AG09309 (cell line): ENCODE results near the gene GNG13.

Experiments
- DNase-seq: peaks from one replicate; pipeline ENCODE4 v3.0.0-alpha.2; 2010; ENCODE audit warnings: low read depth
- H3K4me3 ChIP-seq: 2 replicates; pipeline ENCODE4 v1.5.1; 2011; ENCODE audit warnings: mild to moderate bottlenecking, low read depth, low read length, moderate library complexity; ENCODE audit not compliant: control insufficient read depth
- TF ChIP-seq, protein P1 (sequence below): IDR thresholded peaks from 2 replicates; pipeline ENCODE4 v1.5.1; 2011; ENCODE audit warnings: mild to moderate bottlenecking, low read depth, low read length, inconsistent platforms; ENCODE audit not compliant: insufficient read depth, control insufficient read depth; ENCODE audit errors: missing control alignments

The GNG13 gene

GRCh38 chr16:844638-845350 is 44.3 kb upstream of the GNG13 start:
- no peak for DNase-seq
- TF ChIP-seq, protein P1, sequence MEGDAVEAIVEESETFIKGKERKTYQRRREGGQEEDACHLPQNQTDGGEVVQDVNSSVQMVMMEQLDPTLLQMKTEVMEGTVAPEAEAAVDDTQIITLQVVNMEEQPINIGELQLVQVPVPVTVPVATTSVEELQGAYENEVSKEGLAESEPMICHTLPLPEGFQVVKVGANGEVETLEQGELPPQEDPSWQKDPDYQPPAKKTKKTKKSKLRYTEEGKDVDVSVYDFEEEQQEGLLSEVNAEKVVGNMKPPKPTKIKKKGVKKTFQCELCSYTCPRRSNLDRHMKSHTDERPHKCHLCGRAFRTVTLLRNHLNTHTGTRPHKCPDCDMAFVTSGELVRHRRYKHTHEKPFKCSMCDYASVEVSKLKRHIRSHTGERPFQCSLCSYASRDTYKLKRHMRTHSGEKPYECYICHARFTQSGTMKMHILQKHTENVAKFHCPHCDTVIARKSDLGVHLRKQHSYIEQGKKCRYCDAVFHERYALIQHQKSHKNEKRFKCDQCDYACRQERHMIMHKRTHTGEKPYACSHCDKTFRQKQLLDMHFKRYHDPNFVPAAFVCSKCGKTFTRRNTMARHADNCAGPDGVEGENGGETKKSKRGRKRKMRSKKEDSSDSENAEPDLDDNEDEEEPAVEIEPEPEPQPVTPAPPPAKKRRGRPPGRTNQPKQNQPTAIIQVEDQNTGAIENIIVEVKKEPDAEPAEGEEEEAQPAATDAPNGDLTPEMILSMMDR = no peak
- no peak overlapping the region for H3K4me3 ChIP-seq

GRCh38 chr16:843771-844170 is 43.2 kb upstream of the GNG13 start:
- H3K4me3 ChIP-seq = no peak overlapping the region
- no peak for DNase-seq
- TF ChIP-seq, protein P1 = no peak

DNA sequence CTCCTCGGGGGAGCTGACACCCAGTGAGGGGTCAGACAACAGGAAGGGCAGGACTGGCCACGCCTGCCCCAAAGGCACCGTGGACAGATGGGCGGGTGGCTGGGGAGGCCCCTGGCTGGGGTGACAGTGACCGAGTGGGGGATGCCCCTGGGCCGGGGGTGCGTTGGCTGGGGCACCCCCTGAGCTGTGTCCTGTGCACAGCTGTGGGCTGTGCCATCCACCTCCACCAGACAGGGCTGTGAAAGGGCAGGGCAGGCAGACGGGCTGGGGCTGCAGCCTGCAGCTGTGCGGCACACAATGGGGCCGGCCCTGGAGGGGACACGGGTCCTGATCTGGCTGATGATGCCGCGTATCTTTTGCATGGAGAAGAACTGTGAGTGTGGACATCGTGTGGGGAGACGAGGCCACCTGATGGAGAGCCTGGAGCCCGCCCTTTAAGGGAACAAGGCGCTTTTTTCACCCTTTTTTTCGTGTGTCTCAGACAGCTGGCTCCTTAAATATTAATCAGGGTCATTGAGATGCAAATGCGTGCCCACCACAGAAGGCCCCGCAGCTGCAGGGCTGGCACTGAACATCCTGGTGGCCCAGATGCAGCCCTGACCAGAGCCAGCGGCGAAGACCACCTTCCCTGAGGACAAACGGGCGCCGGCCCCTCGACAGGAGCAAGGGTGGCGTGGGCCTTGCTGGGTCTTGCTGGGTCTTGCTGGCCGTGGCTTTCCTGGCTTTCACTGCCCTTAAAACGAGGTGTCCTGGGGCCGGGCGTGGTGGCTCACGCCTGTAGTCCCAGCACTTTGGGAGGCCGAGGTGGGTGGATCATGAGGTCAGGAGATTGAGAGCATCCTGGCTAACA is 42.4 kb upstream of the GNG13 start:
- no peak overlapping the region for H3K4me3 ChIP-seq
- DNase-seq = no peak
- TF ChIP-seq, protein P1 = no peak

DNA sequence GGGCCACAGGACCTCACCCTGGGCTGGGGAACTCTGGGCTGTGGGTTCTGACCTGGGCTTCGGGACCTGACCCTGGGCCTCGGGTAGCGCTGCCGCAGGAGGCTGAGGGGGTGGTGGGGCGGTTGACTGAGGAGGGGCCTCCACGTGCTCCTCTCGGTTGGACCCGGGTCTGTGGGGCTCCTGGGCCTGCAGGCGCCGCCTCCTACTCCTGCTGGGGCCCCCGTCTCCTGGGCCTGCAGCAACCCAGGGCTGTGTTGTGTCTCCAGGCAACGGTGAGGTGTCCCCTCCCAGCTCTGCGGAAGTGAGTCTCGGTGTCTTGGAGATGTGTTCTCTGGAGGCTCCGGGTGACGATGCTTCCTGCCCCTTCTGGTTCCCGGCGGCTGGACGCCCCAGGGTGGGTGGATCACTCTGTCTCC is 41.5 kb upstream of the GNG13 start:
- no peak for DNase-seq
- no peak overlapping the region for H3K4me3 ChIP-seq
- TF ChIP-seq, protein P1 = no peak

GRCh38 chr16:841455-842060 is 41.0 kb upstream of the GNG13 start:
- DNase-seq = no peak
- TF ChIP-seq, protein P1 = no peak
- H3K4me3 ChIP-seq = no peak overlapping the region

DNA sequence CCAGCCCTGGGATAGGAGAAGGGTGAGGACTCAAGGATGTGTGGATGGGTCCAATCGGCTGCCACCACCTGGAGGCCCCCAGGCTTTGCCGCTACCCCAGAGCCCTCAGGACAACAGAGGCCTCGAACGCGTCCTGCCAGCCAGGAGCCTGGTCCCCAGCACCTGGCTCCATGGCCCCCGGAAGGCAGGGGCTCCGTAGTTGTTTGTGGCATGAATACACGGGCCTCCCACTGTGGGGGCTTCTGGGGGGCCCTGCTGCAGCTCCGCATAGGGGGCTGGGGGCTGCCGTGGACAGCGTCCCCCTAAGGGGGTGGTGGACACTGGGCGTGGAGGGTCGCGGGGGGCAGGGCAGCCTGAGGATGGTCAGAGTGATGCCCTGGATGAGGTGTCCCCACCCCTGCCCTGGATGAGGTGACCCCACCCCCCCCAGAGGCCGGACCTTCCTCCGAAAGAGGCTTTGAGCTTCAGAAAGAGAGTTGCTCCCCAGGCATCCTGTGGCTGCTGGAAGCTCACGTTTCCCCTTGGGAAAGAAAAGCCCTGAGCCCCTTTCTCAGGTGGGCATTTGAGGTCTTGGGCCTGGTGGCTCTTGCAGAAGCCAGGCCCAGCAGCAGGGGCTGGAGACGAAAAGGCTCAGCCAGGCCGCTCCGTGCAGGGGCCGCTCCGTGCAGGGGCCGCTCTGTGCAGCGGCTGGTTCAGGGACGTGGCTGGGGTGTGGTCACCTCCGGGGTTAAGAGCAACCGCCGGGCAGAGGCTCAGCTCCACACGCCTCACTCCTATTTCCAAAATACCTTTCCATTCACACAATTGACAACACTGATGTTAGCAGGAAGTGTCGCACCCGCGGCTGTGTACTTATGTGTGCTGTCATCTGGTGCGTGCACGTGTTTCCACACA is 40.3 kb upstream of the GNG13 start:
- DNase-seq = no peak
- TF ChIP-seq, protein P1 = no peak
- H3K4me3 ChIP-seq = no peak overlapping the region
